ENCODE data around the gene GPALPP1. TPM values are rescaled to one million over a fixed set of nuclear protein-coding genes. Genes with fewer than 3 reads are reported as not detected.
"Not testable (repeated sequence)": the region's sequence is repeated elsewhere in the genome, so short reads cannot be mapped to it uniquely, and the experiment has no call there.

The GPALPP1 gene
- polyA plus RNA-seq, 1 donor = 26.7 TPM

DNA sequence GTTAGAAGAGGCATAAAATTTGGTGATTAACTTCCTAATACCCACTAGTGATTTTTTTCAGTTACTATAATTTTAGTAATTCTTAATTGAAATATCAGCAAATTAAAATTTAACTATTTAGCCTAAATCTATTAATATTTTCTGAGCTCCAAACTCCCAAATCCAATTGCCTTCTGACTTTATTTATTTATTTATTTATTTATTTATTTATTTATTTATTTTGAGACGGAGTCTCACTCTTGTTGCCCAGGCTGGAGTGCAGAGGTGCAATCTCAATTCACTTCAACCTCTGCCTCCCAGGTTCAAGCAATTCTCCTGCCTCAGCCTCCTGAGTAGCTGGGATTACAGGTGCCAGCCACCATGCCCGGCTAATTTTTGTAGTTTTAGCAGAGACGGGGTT, 74.6 kb downstream of the GPALPP1 start:
- not testable (repeated sequence) for DNase-seq

DNA sequence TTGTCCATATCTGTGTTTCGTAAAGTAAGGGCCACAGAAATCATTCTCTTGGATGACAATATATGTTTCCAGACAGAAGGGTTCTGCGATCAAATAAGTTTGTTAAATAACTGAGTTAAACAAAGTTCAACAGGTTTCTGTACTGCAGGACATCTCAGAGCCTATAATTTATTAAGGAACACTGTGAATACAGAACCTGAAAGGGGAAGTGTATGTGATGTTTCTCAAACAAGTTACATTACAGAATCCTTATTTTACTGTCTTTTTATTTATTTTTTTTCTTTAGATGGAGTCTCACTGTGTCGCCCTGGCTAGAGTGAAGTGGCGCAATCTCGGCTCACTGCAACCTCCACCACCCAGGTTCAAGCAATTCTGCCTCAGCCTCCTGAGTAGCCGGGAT, 75.6 kb downstream of the GPALPP1 start:
- no peak for DNase-seq

DNA sequence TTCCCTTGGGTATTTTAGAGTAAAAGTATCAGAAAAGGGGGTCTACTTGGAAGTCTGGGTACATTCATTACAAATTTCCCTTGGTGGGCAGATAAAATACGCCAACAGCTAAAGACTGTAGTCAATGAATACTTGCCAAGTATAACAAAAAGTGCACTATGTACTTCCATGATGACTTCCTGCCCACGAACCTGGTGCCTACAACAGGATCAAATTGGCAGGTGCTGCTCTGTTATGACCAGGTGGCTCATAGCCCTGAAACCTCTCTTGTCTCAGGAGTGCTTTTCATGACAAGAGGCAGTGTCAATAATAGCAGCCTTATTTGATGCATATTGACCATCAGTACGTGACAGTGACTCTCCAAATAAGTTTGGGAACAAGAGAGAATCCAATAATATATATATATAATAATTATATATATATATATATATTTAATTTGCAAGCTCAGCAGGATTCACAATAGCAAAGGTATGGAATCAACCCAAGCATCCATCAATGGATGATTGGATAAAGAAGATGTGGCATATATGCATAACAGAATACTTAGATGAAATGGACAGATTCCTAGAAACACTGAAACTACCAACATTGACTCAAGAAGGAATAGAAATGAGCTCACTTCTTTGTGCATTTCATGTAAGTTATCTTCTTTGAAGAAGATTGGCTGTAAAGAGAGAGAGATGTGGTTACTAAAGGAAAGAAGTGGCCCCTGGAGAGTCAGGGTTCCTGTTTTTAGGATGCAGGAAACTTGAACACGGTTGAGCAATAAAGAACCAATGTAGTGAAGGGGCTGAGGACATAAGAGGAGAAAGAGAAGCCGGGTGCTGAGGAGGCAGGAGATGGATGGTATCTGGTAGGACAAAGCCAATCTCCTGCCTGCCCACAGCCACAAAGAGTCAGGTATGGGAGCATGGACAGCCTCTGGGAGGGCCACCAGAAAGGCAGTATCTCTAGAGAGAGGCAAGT, 79.0 kb downstream of the GPALPP1 start:
- no peak for DNase-seq

DNA sequence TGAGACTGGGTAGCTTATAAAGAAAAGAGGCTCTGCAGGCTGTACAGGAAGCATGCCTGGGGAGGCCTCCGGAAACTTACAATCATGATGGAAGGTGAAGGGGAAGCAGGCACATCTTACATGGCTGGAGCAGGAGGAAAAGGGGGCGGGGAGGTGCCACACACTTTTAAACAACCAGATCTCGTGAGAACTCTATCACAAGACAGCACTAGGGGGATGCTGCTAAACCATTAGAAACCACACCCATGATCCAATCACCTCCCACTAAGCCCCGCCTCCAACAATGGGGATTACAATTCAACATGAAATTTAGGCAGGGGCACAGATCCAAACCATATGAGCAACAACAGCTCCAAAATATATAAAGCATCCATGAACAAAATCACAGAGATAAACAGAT, 84.5 kb downstream of the GPALPP1 start:
- no peak for DNase-seq

DNA sequence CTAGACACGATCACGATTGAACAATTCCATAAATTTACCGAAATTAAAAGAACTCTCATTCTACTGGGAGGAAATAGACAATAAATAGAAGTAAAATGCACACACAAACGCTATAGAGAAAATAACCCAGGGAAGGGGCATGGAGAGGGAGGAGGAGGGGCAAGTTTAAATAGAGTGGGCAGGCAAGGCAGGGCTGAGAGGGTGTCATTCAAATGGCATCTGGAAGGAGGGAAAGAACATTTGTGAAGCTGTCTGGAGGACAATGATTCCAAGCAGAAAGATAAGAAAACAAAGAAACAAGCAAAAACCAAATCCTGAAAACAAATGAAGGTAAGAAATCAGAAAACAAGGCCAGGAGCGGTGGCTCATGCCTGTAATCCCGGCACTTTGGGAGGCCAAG, 85.4 kb downstream of the GPALPP1 start:
- DNase-seq = no peak

DNA sequence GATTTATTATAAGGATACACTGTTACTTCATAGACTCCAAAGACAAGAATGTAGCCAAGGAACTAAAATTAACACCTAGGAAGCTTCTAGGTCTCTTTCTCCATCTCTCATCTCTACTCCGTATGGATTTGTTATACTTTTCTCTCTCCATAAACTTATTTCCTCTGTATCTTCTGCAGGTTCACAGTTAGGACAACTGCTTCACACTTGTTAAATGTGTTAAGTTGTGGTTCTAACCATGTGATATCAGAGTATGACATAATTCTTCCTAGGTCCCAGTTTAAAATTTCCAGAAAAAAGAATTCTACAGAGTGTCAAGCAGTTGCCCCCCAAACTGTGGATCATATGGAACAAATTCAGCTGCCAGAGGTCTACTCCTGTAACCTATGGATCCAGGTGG, 88.7 kb downstream of the GPALPP1 start:
- DNase-seq = no peak

Other genes starting within 250 kb of the GPALPP1 start
- gene NUFIP1, start 67 bp upstream of the GPALPP1 start, polyA plus RNA-seq (ENCODE audit: insufficient read length) = 8.4 TPM
- gene GTF2F2, start 131.0 kb downstream of the GPALPP1 start, polyA plus RNA-seq (ENCODE audit: insufficient read length) = 18.1 TPM
- gene KCTD4, start 211.5 kb downstream of the GPALPP1 start, polyA plus RNA-seq (ENCODE audit: insufficient read length) = not detected

All from hindlimb muscle (tissue), 1 donor.